NCI-H2196 treated with DMSO at 0.1 percent for 48 hours (cell line): ENCODE results near the gene NOB1.
"Not testable (repeated sequence)": the region's sequence is repeated elsewhere in the genome, so short reads cannot be mapped to it uniquely, and the experiment has no call there.

Experiments used
- DNase-seq: peaks from one replicate; lab custom pipeline; 2025; ENCODE audit not compliant: unreplicated experiment; lab: John Stamatoyannopoulos, UW

The NOB1 gene

GRCh38 chr16:69761983-69762813, 7.5 kb upstream of the NOB1 start, which contains the start of gene WWP2:
Gene WWP2 (plus strand): TSS chr16:69762332. CDS start chr16:69787011, 24,679 bp downstream.
- peak; percentile 40 for DNase-seq

- not testable (repeated sequence) for DNase-seq
These were observed 2.6 kb upstream of the NOB1 start for GRCh38 chr16:69757375-69757774.

- no peak for DNase-seq
These were observed 2.0 kb upstream of the NOB1 start for GRCh38 chr16:69756705-69757104.

DNA sequence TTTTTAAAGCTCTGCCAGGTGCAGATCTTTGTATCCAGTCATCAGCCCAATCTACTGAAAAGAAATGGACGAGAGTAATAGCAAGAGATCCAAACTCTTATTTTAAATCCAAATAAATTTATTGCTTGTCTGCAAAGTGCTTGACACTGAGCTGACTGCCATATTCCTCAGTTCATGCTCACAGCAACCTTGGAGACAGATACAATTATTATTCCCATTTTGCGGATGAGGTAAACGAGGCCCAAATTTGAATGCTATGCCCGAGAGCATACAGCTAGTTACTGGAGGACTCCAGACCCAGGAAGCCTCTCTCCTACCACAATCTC, 620 bp downstream of the NOB1 start:
- no peak for DNase-seq

DNA sequence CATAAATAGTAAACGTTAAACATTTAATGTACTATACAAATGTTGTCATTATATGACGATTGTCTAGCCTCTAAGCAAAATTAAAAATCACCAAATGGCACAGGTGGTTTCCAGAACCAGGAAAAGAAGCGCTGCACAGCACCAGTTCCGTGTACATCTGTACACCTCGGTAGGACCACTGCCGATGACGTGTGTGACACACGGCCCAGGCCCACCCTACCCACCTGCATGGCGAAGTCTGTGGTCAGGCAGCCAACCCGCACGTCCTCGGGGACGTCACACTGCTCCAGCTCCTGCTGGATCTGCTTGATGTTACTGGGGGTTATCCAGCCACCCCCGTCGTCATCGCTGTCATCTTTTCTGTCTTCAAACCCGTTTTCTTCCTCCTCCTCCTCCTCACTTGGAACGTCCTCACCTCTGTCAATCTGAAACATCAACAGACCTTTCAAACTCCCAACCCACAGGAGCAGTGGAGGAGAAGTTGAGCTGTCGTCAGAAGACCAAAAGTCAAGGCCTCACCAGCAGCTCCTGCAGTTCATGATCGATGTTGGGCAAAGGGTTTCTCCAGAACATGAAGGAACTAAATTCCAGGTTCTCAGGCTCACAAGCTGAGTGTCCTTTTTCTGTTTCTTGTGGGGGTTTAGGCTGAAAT, 5.9 kb downstream of the NOB1 start:
- no peak for DNase-seq

DNA sequence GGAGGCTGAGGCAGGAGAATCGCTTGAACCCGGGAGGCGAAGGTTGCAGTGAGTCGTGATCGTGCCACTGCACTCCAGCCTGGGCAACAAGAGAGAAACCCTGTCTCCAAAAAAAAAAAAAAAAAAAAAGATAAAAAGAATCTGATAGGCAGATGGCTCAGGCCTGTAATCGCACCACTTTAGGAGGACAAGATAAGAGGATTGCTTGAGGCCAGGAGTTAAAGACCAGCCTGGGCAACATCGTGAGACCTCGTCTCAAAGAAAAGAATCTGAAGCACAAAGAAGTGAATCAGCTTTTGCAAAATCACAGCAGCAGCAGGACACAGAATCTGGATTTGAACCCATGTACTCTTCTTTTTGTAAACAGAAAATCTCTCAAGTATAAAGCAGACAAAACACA, 7.6 kb downstream of the NOB1 start:
- no peak for DNase-seq

GRCh38 chr16:69745959-69746358, 8.8 kb downstream of the NOB1 start:
- no peak for DNase-seq

GRCh38 chr16:69745232-69745612, 9.5 kb downstream of the NOB1 start:
- DNase-seq: no peak

GRCh38 chr16:69744363-69745231, 10.1 kb downstream of the NOB1 start:
- no peak for DNase-seq

GRCh38 chr16:69741951-69742904, 12.5 kb downstream of the NOB1 start:
- DNase-seq: no peak

DNA sequence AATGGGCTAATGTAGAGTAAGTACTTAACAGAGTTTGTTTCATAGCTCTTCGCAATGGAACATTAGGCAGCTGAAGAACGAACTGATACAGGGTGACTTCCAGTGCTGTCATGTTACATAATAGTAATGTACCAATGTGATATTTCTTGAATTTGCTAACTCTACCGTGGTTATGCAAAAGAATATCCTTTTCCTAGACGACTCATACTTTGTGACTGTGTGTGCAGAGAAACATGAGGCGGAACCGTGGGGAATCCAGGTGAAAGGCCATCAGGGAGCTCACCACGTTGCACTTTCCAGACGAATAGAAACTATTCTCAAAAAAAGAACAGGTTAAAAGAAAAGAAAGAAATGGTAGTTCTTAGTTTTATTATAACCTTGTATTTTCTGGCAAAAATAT, 13.2 kb downstream of the NOB1 start:
- no peak for DNase-seq

- no peak for DNase-seq
These were observed 22.6 kb downstream of the NOB1 start for GRCh38 chr16:69732101-69732500.

DNA sequence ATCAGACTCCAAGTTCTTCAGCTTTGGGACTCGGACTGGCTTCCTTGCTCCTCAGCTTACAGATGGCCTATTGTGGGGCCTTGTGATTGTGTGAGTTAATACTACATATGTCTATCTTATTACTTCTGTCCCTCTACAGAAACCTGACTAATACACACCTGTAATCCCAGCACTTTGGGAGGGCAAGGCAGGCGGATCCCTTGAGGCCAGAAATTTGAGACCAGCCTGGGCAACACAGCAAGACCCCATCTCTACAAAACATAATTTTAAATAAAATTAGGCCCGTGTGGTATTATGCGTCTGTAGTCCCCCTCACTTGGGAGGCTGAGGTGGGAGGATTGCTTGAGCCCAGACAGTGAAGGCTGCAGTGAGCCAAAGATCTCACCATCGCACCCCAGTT, 23.4 kb downstream of the NOB1 start:
- not testable (repeated sequence) for DNase-seq

- not testable (repeated sequence) for DNase-seq
These were observed 25.7 kb downstream of the NOB1 start for GRCh38 chr16:69729030-69729429.

GRCh38 chr16:69727916-69728270, 26.8 kb downstream of the NOB1 start:
- DNase-seq: no peak

DNA sequence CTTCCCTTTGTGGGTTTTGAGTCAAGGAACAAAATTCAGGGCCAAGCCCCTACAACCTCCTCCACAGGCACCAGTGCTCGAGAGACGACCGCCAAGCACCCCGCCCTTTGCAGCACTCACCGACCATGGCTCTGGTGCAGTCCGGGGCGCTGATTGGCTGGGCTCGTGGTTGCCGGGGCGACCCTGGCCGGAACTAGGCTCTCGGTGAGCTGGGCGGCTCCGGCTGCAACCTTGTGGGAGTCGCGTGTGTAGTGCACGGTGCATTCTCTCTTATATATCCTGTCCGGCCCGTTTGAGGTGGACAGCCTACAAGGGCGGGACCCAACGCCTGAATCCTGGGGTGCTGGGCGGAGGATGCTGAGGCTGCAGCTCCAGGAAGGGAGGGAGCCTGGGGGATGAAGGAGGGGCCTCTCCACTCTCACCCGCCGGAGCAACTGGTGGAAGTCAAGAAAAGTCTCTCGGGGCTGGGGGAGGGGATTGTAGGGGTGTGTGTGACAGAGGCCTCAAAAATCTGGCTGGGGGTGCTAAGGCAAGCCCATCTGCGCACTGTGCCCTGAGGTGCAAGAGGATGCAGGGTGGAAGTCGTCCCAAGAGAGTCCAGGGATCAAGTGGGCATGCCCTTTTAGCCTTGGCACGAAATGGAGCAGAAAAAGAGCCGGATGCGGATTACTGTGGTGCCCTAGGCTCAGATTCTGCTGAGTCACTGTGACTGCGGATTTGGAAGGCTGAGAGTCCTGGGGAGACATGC, 28.2 kb downstream of the NOB1 start, which contains the start of gene NQO1:
Gene NQO1 (minus strand): TSS at position 248 of the 748 bp plus-strand sequence. CDS start 121 bp downstream, at position 127.
- peak; percentile 68 for DNase-seq

DNA sequence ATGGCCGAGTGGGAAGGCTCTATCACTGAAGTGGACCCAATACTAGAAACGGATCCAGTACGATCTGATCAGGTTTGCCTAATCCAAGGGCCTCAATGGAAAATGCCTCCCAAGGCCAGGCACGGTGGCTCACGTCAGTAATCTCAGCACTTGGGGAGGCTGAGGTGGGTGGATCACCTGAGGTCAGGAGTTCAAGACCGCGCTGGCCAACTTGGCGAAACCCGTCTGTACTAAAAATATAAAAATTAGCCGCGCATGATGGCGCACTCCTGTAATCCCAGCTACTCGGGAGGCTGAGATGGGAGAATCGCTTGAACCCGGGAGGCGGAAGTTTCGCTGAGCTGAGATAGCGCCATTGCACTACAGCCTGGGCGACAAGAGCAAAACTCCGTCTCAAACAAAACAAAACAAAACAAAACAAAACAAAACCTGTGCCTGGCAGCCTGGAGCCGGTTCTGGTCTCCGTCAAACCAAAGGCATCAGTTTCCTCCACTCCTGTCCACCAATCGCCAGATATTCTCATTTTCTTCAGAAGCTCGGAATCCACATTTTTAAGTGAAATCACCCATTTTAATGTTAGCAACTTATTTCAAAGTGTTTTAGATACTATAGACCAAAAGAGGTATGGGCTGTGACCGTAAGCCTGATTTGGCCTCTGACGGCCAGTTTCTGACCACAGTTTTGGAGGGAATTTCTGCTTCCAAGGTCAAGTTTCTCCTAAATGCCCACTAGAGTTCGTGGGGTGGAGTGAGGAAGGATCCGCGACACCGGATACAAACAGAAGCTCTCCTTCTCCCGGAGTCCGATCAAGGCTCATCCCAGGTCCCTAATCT, 29.0 kb downstream of the NOB1 start:
- DNase-seq: no peak

- DNase-seq: no peak
These were observed 29.7 kb downstream of the NOB1 start for GRCh38 chr16:69724981-69725479.

DNA sequence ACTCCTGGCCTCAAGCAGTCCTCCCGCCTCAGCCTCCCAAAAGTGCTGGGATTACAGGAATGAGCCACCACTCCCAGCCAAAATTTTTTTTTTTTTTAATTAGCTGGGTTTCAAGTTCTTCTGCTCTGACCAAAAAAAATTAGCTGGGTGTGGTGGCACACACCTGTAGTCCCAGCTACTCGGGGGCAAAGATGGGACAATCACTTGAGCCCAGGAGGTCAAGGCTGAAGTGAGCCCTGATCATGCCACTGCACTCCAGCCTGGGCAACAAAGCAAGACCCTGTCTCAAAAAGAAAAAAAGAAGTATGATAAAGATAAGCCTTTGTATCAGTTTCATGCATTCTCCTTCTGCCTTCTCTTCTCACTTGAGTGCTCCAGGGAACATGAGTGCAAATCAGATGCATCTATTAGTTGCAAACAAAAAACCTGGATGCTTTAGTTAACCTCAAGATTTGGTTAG, 30.3 kb downstream of the NOB1 start:
- DNase-seq: no peak
